ENCODE data around the gene HADH. TPM values are rescaled to one million over a fixed set of nuclear protein-coding genes. Genes with fewer than 3 reads are reported as not detected.
"Not testable (repeated sequence)": the region's sequence is repeated elsewhere in the genome, so short reads cannot be mapped to it uniquely, and the experiment has no call there.

HADH gene
- total RNA-seq, 2 experiments from 2014 or later = 58.4 to 60.8 TPM

GRCh38 chr4:108048157-108048556 lies 58.5 kb downstream of the HADH start:
- Mint-ChIP-seq H3K36me3 (ENCODE audit: low read depth) (peaks cover 57% of the 10 kb centered on the region), H3K4me1 (peaks cover 87% of the 10 kb centered on the region), H3K27ac (peak overlapping the region; percentile 95), H3K4me3 (no peak overlapping the region), H3K9me3 (ENCODE audit: low read depth) (no peaks in the 10 kb centered on the region), H3K27me3 (no peaks in the 10 kb centered on the region)
- intact Hi-C loops (cut with DNase I, micrococcal nuclease) = loop anchor here in 1 of 2 experiments (5.0 kb wide), 1 partner anchor 119 kb away; the partner anchor contains the start of gene LEF1
- CTCF ChIA-PET = interaction anchor here (0.7 to 2.9 kb wide), 5 partner anchors 12 to 29 kb away, joined by 3 to 13 read pairs (median 6); no protein-coding TSS in a partner anchor
- DNase-seq (no peak), ATAC-seq (no peak)
- POLR2A ChIA-PET = interaction anchor here (0.6 kb wide), 1 partner anchor 147 kb away, joined by 4 read pairs; no protein-coding TSS in a partner anchor

DNA sequence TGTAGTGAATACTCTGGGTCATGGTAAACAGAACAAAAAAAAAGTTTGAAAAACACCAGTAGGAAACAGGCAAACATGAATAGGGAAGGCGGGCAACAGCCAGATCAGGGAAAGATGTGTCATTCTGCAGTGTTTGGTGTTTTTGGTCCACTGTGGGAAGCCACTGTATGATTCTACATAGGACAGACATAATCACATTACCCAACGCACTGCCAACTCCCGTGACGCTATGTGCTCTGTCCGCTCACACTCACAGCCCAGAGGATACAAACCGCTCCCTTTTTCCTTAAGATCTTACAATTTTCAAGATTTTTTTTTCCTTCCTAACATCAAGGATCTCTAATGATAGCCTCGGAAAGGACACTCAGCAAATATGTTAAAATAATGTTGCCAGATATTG lies 59.3 kb downstream of the HADH start:
- no peaks in the 10 kb centered on the region for H3K9me3 Mint-ChIP-seq (ENCODE audit: low read depth)
- ChIA-PET CTCF (interaction anchor here (1.2 to 2.4 kb wide), 3 partner anchors 11 to 19 kb away, joined by 3 to 13 read pairs (median 6); no protein-coding TSS in a partner anchor), POLR2A (no interaction called here)
- H3K27me3 Mint-ChIP-seq = no peaks in the 10 kb centered on the region
- intact Hi-C loops (cut with DNase I, micrococcal nuclease) = loop anchor here (1.0 to 5.0 kb wide), 3 partner anchors 11 to 118 kb away; partner anchors contain the start of gene LEF1 (in 1 of the 2)
- peaks cover 63% of the 10 kb centered on the region for H3K36me3 Mint-ChIP-seq (ENCODE audit: low read depth)
- H3K4me1 Mint-ChIP-seq = peaks cover 87% of the 10 kb centered on the region
- peak overlapping the region; percentile 95 for H3K27ac Mint-ChIP-seq
- H3K4me3 Mint-ChIP-seq = peak overlapping the region; percentile 74
- ATAC-seq = no peak
- no peak for DNase-seq

GRCh38 chr4:108049406-108049805 lies 59.7 kb downstream of the HADH start:
- POLR2A ChIA-PET = no interaction called here
- intact Hi-C loops (cut with DNase I, micrococcal nuclease) = loop anchor here (1.0 to 5.0 kb wide), 3 partner anchors 11 to 118 kb away; partner anchors contain the start of gene LEF1 (in 1 of the 2)
- peaks cover 88% of the 10 kb centered on the region for H3K4me1 Mint-ChIP-seq

DNA sequence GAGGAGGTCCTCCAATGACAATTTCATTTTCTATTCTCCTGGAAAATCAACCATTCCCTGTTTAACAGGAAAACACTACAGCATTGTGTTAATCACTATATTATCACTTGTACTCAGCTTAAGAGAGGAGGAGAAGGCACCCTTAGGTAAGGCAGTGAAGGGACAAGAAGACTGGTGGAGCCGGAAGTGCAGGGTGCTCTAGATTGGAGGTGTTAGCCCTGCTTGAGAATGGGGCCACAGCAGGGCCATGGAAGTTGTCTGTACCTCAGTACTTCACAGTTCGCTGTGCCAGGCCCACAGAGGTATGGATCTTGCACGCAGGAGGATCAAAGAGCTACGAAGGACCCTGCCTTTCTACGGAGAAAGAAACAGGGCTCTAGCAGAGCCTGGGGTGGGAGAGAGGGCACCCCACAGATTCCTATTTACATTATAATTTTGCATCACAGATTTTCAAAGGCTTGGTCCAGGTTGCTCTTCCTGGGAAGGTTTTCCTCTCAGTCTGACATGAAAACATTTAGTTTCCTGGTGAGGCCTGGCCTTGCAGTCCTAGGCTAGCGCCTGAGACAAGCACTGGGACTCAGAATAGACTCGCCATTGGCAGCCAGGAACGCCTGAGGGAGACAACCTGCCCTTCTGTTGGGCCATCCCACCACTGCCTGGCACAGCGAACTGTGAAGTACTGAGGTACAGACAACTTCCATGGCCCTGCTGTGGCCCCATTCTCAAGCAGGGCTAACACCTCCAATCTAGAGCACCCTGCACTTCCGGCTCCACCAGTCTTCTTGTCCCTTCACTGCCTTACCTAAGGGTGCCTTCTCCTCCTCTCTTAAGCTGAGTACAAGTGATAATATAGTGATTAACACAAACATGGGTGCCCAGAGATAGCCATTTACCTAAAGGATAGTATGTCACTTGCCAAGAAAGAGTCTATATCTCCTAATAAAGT lies 60.8 kb downstream of the HADH start:
- peaks cover 66% of the 10 kb centered on the region for H3K36me3 Mint-ChIP-seq (ENCODE audit: low read depth)
- intact Hi-C loops (cut with DNase I, micrococcal nuclease); H3K27me3 Mint-ChIP-seq; H3K9me3 Mint-ChIP-seq (ENCODE audit: low read depth); DNase-seq: not testable (repeated sequence)
- ChIA-PET POLR2A (interaction anchor here (0.6 to 0.8 kb wide), 2 partner anchors 21 to 1433 kb away, joined by 3 to 4 read pairs; no protein-coding TSS in a partner anchor), CTCF (interaction anchor here (0.7 to 1.9 kb wide), 4 partner anchors 10 to 32 kb away, joined by 3 to 6 read pairs (median 4); no protein-coding TSS in a partner anchor)
- peak overlapping the region; percentile 74 for H3K4me3 Mint-ChIP-seq
- peaks cover 88% of the 10 kb centered on the region for H3K4me1 Mint-ChIP-seq
- H3K27ac Mint-ChIP-seq = peak overlapping the region; percentile 95
- peak; percentile 34 for ATAC-seq

More at GRCh38 chr4:108049406-108049805, 59.7 kb downstream of the HADH start:
- Mint-ChIP-seq H3K27ac (peak overlapping the region; percentile 95), H3K36me3 (ENCODE audit: low read depth) (peaks cover 67% of the 10 kb centered on the region), H3K9me3 (ENCODE audit: low read depth) (no peaks in the 10 kb centered on the region), H3K27me3 (no peaks in the 10 kb centered on the region), H3K4me3 (peak overlapping the region; percentile 74)
- CTCF ChIA-PET = interaction anchor here (1.1 to 1.9 kb wide), 4 partner anchors 11 to 31 kb away, joined by 3 to 6 read pairs (median 4); no protein-coding TSS in a partner anchor
- peak; percentile 58 for DNase-seq
- peak; percentile 22 for ATAC-seq

DNA sequence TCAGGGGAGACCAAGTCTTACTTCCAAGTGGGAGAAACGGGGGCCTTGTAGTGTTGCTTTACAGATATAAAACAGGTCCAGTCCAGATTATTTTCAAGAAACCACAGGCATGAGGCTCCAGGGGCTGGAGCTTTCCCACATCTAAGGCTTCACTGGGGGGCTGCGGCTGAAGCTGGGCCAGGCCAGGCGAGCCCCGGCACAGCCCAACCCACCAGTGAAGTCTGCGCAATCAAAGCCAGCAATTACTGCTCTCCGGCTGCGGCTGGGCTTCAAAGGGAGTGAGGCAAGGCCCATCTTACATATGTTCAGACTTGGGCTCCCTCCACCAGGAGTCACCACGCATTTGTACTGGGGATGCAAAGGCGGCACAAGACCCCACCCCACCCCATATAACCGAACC lies 61.7 kb downstream of the HADH start:
- Mint-ChIP-seq H3K36me3 (ENCODE audit: low read depth) (peaks cover 66% of the 10 kb centered on the region), H3K9me3 (ENCODE audit: low read depth) (no peaks in the 10 kb centered on the region), H3K4me3 (no peak overlapping the region), H3K27me3 (no peaks in the 10 kb centered on the region), H3K27ac (peak overlapping the region; percentile 95), H3K4me1 (peaks cover 88% of the 10 kb centered on the region)
- ChIA-PET POLR2A (no interaction called here), CTCF (interaction anchor here (0.6 to 1.9 kb wide), 5 partner anchors 12 to 71 kb away, joined by 3 to 6 read pairs (median 3); no protein-coding TSS in a partner anchor)
- DNase-seq (no peak), ATAC-seq (no peak)
- intact Hi-C loops (cut with DNase I, micrococcal nuclease) = no loop called here

DNA sequence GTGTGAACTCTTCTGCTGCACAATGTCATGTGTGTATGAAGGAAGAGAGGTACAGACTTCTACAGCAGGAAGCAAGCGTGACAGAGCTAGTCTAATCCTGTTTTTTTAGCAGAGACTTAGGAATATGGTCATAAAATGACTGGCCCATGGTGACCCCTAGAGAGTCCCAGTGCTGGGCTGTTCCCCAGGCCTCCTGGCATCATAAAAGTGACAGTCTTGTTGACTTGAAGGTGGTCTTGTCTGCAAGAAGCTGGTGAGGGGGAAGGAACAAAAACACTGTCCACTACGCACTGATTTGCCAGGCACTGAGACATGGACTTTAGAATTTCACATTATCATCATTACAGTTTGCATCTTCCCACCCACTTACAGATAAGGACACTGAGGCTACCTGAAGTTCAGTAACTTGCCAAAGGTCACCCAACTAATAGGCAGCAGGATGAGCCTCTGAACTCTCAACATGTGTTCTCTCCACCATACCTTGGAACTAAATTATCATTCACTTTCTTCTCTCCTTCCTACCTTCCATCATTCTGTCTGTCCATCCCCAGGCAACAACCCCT lies 63.0 kb downstream of the HADH start:
- Mint-ChIP-seq H3K4me3 (peak overlapping the region; percentile 1), H3K4me1 (peaks cover 95% of the 10 kb centered on the region), H3K27me3 (no peaks in the 10 kb centered on the region), H3K27ac (peak overlapping the region; percentile 72), H3K36me3 (ENCODE audit: low read depth) (peaks cover 69% of the 10 kb centered on the region), H3K9me3 (ENCODE audit: low read depth) (no peaks in the 10 kb centered on the region)
- ATAC-seq (no peak), DNase-seq (no peak)
- POLR2A ChIA-PET = interaction anchor here (0.7 to 1.4 kb wide), 4 partner anchors 15 to 289 kb away, joined by 3 to 5 read pairs (median 4); no protein-coding TSS in a partner anchor
- CTCF ChIA-PET = interaction anchor here (0.6 to 2.2 kb wide), 11 partner anchors 9 to 1427 kb away, joined by 3 to 9 read pairs (median 3); no protein-coding TSS in a partner anchor
- intact Hi-C loops (cut with DNase I, micrococcal nuclease) = no loop called here

DNA sequence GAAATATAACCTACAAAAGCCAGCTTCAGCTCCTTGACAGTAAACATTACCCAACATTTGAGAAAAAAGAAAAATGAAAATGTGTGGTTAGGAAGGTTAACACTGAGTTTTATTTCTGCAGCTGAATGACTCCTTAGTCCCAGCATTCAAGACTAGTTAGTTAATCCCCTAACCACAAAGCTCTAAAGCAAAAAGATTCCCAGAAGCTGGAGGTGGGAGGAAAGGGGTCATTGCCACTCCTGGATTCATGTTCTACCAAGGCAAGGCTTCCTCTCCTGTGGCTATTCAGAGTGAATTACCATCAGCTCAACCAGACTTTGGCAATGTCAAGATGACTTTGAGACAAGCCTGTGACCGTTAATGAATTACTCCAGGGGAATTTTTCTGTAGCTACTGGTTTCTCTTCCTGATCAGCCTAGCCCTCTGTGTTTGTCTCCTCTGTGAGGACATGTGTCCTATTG lies 63.6 kb downstream of the HADH start:
- Mint-ChIP-seq H3K36me3 (ENCODE audit: low read depth) (peaks cover 66% of the 10 kb centered on the region), H3K27ac (peak overlapping the region; percentile 72), H3K9me3 (ENCODE audit: low read depth) (no peaks in the 10 kb centered on the region), H3K4me1 (peaks cover 95% of the 10 kb centered on the region), H3K27me3 (no peaks in the 10 kb centered on the region), H3K4me3 (peak overlapping the region; percentile 1)
- CTCF ChIA-PET = interaction anchor here (0.7 to 2.2 kb wide), 10 partner anchors 10 to 519 kb away, joined by 3 to 9 read pairs (median 4); no protein-coding TSS in a partner anchor
- POLR2A ChIA-PET = interaction anchor here (0.7 to 1.4 kb wide), 5 partner anchors 15 to 289 kb away, joined by 3 to 5 read pairs (median 3); no protein-coding TSS in a partner anchor
- peak; percentile 24 for ATAC-seq
- DNase-seq = no peak
- intact Hi-C loops (cut with DNase I, micrococcal nuclease) = no loop called here

DNA sequence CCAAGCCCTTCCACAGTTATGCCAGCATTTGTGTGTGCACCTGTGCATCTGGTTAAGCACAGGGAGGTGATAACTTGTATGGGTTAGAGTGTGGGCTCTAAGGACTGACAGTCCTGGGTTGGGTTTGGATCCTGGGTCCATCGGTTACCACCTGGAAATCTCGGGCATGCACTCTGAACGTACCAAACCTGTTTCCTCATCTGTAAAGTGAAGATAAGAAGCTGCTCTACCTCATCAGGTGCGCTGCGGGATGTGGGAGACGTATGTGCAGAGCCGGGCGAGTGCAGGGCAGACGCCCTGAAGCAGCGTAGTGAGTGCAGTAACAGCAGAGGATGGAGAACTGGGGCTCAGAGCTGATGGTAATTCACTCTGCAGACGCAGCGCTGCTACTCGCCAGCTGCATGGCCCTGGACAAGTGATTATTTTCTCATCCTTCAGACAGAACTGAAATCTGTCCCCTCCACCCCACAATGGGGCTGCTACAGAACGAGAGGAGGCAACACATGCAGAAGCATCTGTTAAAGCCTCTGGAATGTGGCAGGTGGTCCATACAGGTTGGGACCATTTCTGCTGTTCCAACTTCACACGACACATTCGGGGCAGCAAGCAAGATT lies 64.4 kb downstream of the HADH start:
- POLR2A ChIA-PET = interaction anchor here (1.0 kb wide), 1 partner anchor 53 kb away, joined by 3 read pairs; no protein-coding TSS in a partner anchor
- peaks cover 95% of the 10 kb centered on the region for H3K4me1 Mint-ChIP-seq

DNA sequence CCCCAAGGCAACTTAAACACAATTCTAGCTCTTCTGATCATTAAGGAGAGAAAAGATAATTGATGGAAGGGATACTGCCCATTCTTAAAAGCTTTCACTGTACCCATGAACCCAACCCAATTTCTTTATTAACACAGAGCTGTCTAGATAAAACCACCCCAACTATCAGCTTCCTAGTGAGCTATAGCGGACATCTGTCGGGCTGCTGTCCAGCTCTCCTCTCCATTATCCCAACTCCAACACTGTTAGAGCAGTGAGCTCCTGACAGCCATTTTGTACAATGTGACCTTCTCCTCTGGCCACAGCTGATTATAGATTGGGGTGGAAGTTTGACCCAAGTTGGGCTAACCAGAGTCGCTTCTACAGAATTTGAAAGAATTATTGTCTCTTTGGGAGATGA lies 66.1 kb downstream of the HADH start:
- CTCF ChIA-PET = interaction anchor here (0.6 to 2.8 kb wide), 5 partner anchors 9 to 517 kb away, joined by 3 to 10 read pairs (median 4); no protein-coding TSS in a partner anchor
- intact Hi-C loops (cut with DNase I, micrococcal nuclease) = loop anchor here in 1 of 2 experiments (2.0 kb wide), 1 partner anchor 25 kb away; no protein-coding TSS in a partner anchor

More for the DNA sequence above, 64.4 kb downstream of the HADH start:
- no peaks in the 10 kb centered on the region for H3K27me3 Mint-ChIP-seq
- no peaks in the 10 kb centered on the region for H3K9me3 Mint-ChIP-seq (ENCODE audit: low read depth)
- H3K4me3 Mint-ChIP-seq = no peak overlapping the region
- DNase-seq = peak; percentile 42
- intact Hi-C loops (cut with DNase I, micrococcal nuclease) = no loop called here
- peak overlapping the region; percentile 72 for H3K27ac Mint-ChIP-seq
- H3K36me3 Mint-ChIP-seq (ENCODE audit: low read depth) = peaks cover 63% of the 10 kb centered on the region
- ATAC-seq = no peak
- CTCF ChIA-PET = interaction anchor here (0.9 to 2.2 kb wide), 12 partner anchors 9 to 519 kb away, joined by 3 to 10 read pairs (median 4); no protein-coding TSS in a partner anchor

GRCh38 chr4:108056418-108056817 lies 66.7 kb downstream of the HADH start:
- ATAC-seq (no peak), DNase-seq (no peak)
- intact Hi-C loops (cut with DNase I, micrococcal nuclease) = loop anchor here in 1 of 2 experiments (2.0 kb wide), 1 partner anchor 24 kb away; no protein-coding TSS in a partner anchor
- Mint-ChIP-seq H3K4me1 (peaks cover 94% of the 10 kb centered on the region), H3K27ac (peak overlapping the region; percentile 17), H3K9me3 (ENCODE audit: low read depth) (no peaks in the 10 kb centered on the region), H3K27me3 (no peaks in the 10 kb centered on the region), H3K36me3 (ENCODE audit: low read depth) (peaks cover 61% of the 10 kb centered on the region), H3K4me3 (no peak overlapping the region)
- POLR2A ChIA-PET = no interaction called here
- CTCF ChIA-PET = interaction anchor here (0.9 to 2.8 kb wide), 3 partner anchors 8 to 26 kb away, joined by 4 to 10 read pairs (median 5); no protein-coding TSS in a partner anchor

More for the DNA sequence above, 66.1 kb downstream of the HADH start:
- no peaks in the 10 kb centered on the region for H3K9me3 Mint-ChIP-seq (ENCODE audit: low read depth)
- H3K4me3 Mint-ChIP-seq = no peak overlapping the region
- no peaks in the 10 kb centered on the region for H3K27me3 Mint-ChIP-seq
- POLR2A ChIA-PET = interaction anchor here (1.1 kb wide), 1 partner anchor 16 kb away, joined by 3 read pairs; no protein-coding TSS in a partner anchor
- ATAC-seq = no peak
- H3K27ac Mint-ChIP-seq = peak overlapping the region; percentile 17
- peaks cover 62% of the 10 kb centered on the region for H3K36me3 Mint-ChIP-seq (ENCODE audit: low read depth)
- H3K4me1 Mint-ChIP-seq = peaks cover 95% of the 10 kb centered on the region
- no peak for DNase-seq
